ENCODE results near the gene CD93.
A peak's percentile ranks its signal among the peaks of the same experiment; 100 is the strongest.

Gene CD93

GRCh38 chr20:23052904-23053303 lies 33.2 kb downstream of the CD93 start:
- Histone ChIP-seq H3K9me3 (ENCODE audit: control insufficient read depth in 5 of 5, low read length in 5 of 5) (peaks cover 0 to 4% (median 3%) of the 10 kb centered on the region in 5 donors), H3K9ac (ENCODE audit: low read length in 5 of 5) (no peak overlapping the region), H3K27me3 (ENCODE audit: control insufficient read depth in 5 of 5, insufficient read depth in 4 of 5, low read length in 5 of 5) (peaks cover 4 to 29% (median 14%) of the 10 kb centered on the region in 5 donors), H3K4me1 (ENCODE audit: control insufficient read depth in 5 of 5, insufficient read depth in 5 of 5, low read length in 5 of 5) (peaks cover 0 to 36% (median 34%) of the 10 kb centered on the region in 5 donors), H3K36me3 (ENCODE audit: control insufficient read depth in 5 of 5, insufficient read depth in 5 of 5, low read length in 5 of 5) (no peaks in the 10 kb centered on the region), H3K4me3 (ENCODE audit: low read depth in 1 of 5, low read length in 5 of 5) (no peak overlapping the region), H3K27ac (ENCODE audit: low read depth, low read length) (no peak overlapping the region)

GRCh38 chr20:23050847-23051627 lies 35.1 kb downstream of the CD93 start:
- no peaks in the 10 kb centered on the region for H3K9me3 ChIP-seq (ENCODE audit: control insufficient read depth in 5 of 5, low read length in 5 of 5)
- H3K27ac ChIP-seq (ENCODE audit: low read depth, low read length) = peak overlapping the region; percentile 50
- H3K36me3 ChIP-seq (ENCODE audit: control insufficient read depth in 5 of 5, insufficient read depth in 5 of 5, low read length in 5 of 5) = no peaks in the 10 kb centered on the region
- peaks cover 14 to 38% (median 21%) of the 10 kb centered on the region in 5 donors for H3K27me3 ChIP-seq (ENCODE audit: control insufficient read depth in 5 of 5, insufficient read depth in 4 of 5, low read length in 5 of 5)
- peaks cover 0 to 53% (median 50%) of the 10 kb centered on the region in 5 donors for H3K4me1 ChIP-seq (ENCODE audit: control insufficient read depth in 5 of 5, insufficient read depth in 5 of 5, low read length in 5 of 5)
- H3K9ac ChIP-seq (ENCODE audit: low read length in 5 of 5) = peak overlapping the region in 3 of 5 donors; percentile 63 to 83 (median 69)
- H3K4me3 ChIP-seq (ENCODE audit: low read depth in 1 of 5, low read length in 5 of 5) = peak overlapping the region; percentile 58 to 78 (median 72)

- Histone ChIP-seq H3K9ac (ENCODE audit: low read length in 5 of 5) (peak overlapping the region in 4 of 5 donors; percentile 27 to 83 (median 64)), H3K27me3 (ENCODE audit: control insufficient read depth in 5 of 5, insufficient read depth in 4 of 5, low read length in 5 of 5) (peaks cover 14 to 38% (median 21%) of the 10 kb centered on the region in 5 donors), H3K27ac (ENCODE audit: low read depth, low read length) (peak overlapping the region; percentile 65), H3K4me1 (ENCODE audit: control insufficient read depth in 5 of 5, insufficient read depth in 5 of 5, low read length in 5 of 5) (peaks cover 0 to 58% (median 50%) of the 10 kb centered on the region in 5 donors), H3K36me3 (ENCODE audit: control insufficient read depth in 5 of 5, insufficient read depth in 5 of 5, low read length in 5 of 5) (no peaks in the 10 kb centered on the region), H3K9me3 (ENCODE audit: control insufficient read depth in 5 of 5, low read length in 5 of 5) (no peaks in the 10 kb centered on the region), H3K4me3 (ENCODE audit: low read depth in 1 of 5, low read length in 5 of 5) (peak overlapping the region; percentile 63 to 78 (median 72))
Measured at GRCh38 chr20:23050076-23050838, 35.9 kb downstream of the CD93 start.

- Histone ChIP-seq H3K4me3 (ENCODE audit: low read depth in 1 of 5, low read length in 5 of 5) (peak within 1 kb of the TSS; percentile 63 to 78 (median 72)), H3K27ac (ENCODE audit: low read depth, low read length) (peak within 1 kb of the TSS; percentile 65), H3K9ac (ENCODE audit: low read length in 5 of 5) (peak within 1 kb of the TSS in 4 of 5 donors; percentile 27 to 78 (median 67)), H3K9me3 (ENCODE audit: control insufficient read depth in 5 of 5, low read length in 5 of 5) (no peaks in the 10 kb centered on the region), H3K36me3 (ENCODE audit: control insufficient read depth in 5 of 5, insufficient read depth in 5 of 5, low read length in 5 of 5) (no peaks in the 10 kb centered on the region), H3K27me3 (ENCODE audit: control insufficient read depth in 5 of 5, insufficient read depth in 4 of 5, low read length in 5 of 5) (peaks cover 14 to 38% (median 21%) of the 10 kb centered on the region in 5 donors), H3K4me1 (ENCODE audit: control insufficient read depth in 5 of 5, insufficient read depth in 5 of 5, low read length in 5 of 5) (peaks cover 0 to 58% (median 50%) of the 10 kb centered on the region in 5 donors)
Measured at GRCh38 chr20:23049201-23050075, 36.7 kb downstream of the CD93 start, which contains the start of gene THBD. TSS of gene THBD (minus strand) at chr20:23049672. CDS start at chr20:23049504, 168 bp downstream.

- H3K27me3 ChIP-seq (ENCODE audit: control insufficient read depth in 5 of 5, insufficient read depth in 4 of 5, low read length in 5 of 5) = peaks cover 14 to 38% (median 21%) of the 10 kb centered on the region in 5 donors
- no peaks in the 10 kb centered on the region for H3K9me3 ChIP-seq (ENCODE audit: control insufficient read depth in 5 of 5, low read length in 5 of 5)
- peak overlapping the region; percentile 65 for H3K27ac ChIP-seq (ENCODE audit: low read depth, low read length)
- H3K9ac ChIP-seq (ENCODE audit: low read length in 5 of 5) = peak overlapping the region in 3 of 5 donors; percentile 66 to 78 (median 68)
- H3K4me3 ChIP-seq (ENCODE audit: low read depth in 1 of 5, low read length in 5 of 5) = peak overlapping the region in 4 of 5 donors; percentile 68 to 78 (median 74)
- H3K4me1 ChIP-seq (ENCODE audit: control insufficient read depth in 5 of 5, insufficient read depth in 5 of 5, low read length in 5 of 5) = peaks cover 0 to 58% (median 50%) of the 10 kb centered on the region in 5 donors
- no peaks in the 10 kb centered on the region for H3K36me3 ChIP-seq (ENCODE audit: control insufficient read depth in 5 of 5, insufficient read depth in 5 of 5, low read length in 5 of 5)
Measured at GRCh38 chr20:23048283-23049200, 37.6 kb downstream of the CD93 start.

- Histone ChIP-seq H3K27ac (ENCODE audit: low read depth, low read length) (no peak overlapping the region), H3K4me1 (ENCODE audit: control insufficient read depth in 5 of 5, insufficient read depth in 5 of 5, low read length in 5 of 5) (peaks cover 0 to 58% (median 50%) of the 10 kb centered on the region in 5 donors), H3K27me3 (ENCODE audit: control insufficient read depth in 5 of 5, insufficient read depth in 4 of 5, low read length in 5 of 5) (peaks cover 14 to 38% (median 21%) of the 10 kb centered on the region in 5 donors), H3K4me3 (ENCODE audit: low read depth in 1 of 5, low read length in 5 of 5) (peak overlapping the region; percentile 58 to 78 (median 72)), H3K36me3 (ENCODE audit: control insufficient read depth in 5 of 5, insufficient read depth in 5 of 5, low read length in 5 of 5) (no peaks in the 10 kb centered on the region), H3K9me3 (ENCODE audit: control insufficient read depth in 5 of 5, low read length in 5 of 5) (no peaks in the 10 kb centered on the region), H3K9ac (ENCODE audit: low read length in 5 of 5) (peak overlapping the region in 2 of 5 donors; percentile 13 to 78)
Measured at GRCh38 chr20:23047738-23048214, 38.3 kb downstream of the CD93 start.

- H3K9ac ChIP-seq (ENCODE audit: low read length in 5 of 5) = peak overlapping the region in 2 of 5 donors; percentile 13 to 78
- H3K9me3 ChIP-seq (ENCODE audit: control insufficient read depth in 5 of 5, low read length in 5 of 5) = no peaks in the 10 kb centered on the region
- peaks cover 14 to 38% (median 21%) of the 10 kb centered on the region in 5 donors for H3K27me3 ChIP-seq (ENCODE audit: control insufficient read depth in 5 of 5, insufficient read depth in 4 of 5, low read length in 5 of 5)
- peaks cover 0 to 59% (median 50%) of the 10 kb centered on the region in 5 donors for H3K4me1 ChIP-seq (ENCODE audit: control insufficient read depth in 5 of 5, insufficient read depth in 5 of 5, low read length in 5 of 5)
- peak overlapping the region; percentile 58 to 78 (median 72) for H3K4me3 ChIP-seq (ENCODE audit: low read depth in 1 of 5, low read length in 5 of 5)
- H3K36me3 ChIP-seq (ENCODE audit: control insufficient read depth in 5 of 5, insufficient read depth in 5 of 5, low read length in 5 of 5) = no peaks in the 10 kb centered on the region
- H3K27ac ChIP-seq (ENCODE audit: low read depth, low read length) = no peak overlapping the region
Measured at GRCh38 chr20:23047001-23047737, 39.0 kb downstream of the CD93 start.

- H3K4me1 ChIP-seq (ENCODE audit: control insufficient read depth in 5 of 5, insufficient read depth in 5 of 5, low read length in 5 of 5) = peaks cover 0 to 64% (median 50%) of the 10 kb centered on the region in 5 donors
- no peak overlapping the region for H3K9ac ChIP-seq (ENCODE audit: low read length in 5 of 5)
- H3K27ac ChIP-seq (ENCODE audit: low read depth, low read length) = no peak overlapping the region
- H3K27me3 ChIP-seq (ENCODE audit: control insufficient read depth in 5 of 5, insufficient read depth in 4 of 5, low read length in 5 of 5) = peaks cover 14 to 42% (median 21%) of the 10 kb centered on the region in 5 donors
- H3K36me3 ChIP-seq (ENCODE audit: control insufficient read depth in 5 of 5, insufficient read depth in 5 of 5, low read length in 5 of 5) = no peaks in the 10 kb centered on the region
- peak overlapping the region; percentile 13 to 76 (median 26) for H3K4me3 ChIP-seq (ENCODE audit: low read depth in 1 of 5, low read length in 5 of 5)
- no peaks in the 10 kb centered on the region for H3K9me3 ChIP-seq (ENCODE audit: control insufficient read depth in 5 of 5, low read length in 5 of 5)
Measured at GRCh38 chr20:23046431-23046830, 39.7 kb downstream of the CD93 start.

All from subcutaneous abdominal adipose tissue (tissue), 5 donors.